MCF 10A (cell line): ENCODE data around the gene C11orf42. TPM values are rescaled to one million over a fixed set of nuclear protein-coding genes. Genes with fewer than 3 reads are reported as not detected.

Source experiments
- BruUV-seq: library from RNA; stranded (reverse); fragments of 400-500 nt; replicated peaks from 2 replicates; lab custom pipeline; 2021; lab: Mats Ljungman, UMichigan
- CTCF ChIA-PET: fragments of 300-600 bp; sonication (Branson Sonifier 250); formaldehyde crosslinking; extraction: SDS; loops from one replicate; lab custom pipeline; 2021; ENCODE audit warnings: antibody characterized with exemption, inconsistent platforms; lab: Yijun Ruan, JAX
- POLR2A ChIA-PET: fragments of 300-600, 350-650 bp; sonication (Branson Sonifier 250); formaldehyde crosslinking; extraction: SDS; loops from one replicate; lab custom pipeline; 2020; ENCODE audit warnings: antibody characterized with exemption, inconsistent platforms; lab: Yijun Ruan, JAX
- DNase-seq: peaks from one replicate; pipeline ENCODE4 v3.0.0-alpha.2; 2018; ENCODE audit not compliant: unreplicated experiment
- H3K27ac Mint-ChIP-seq: one replicate; pipeline ENCODE4 v1.8.0; 2022; ENCODE audit warnings: mild to moderate bottlenecking, low read depth, mixed read lengths; ENCODE audit not compliant: unreplicated experiment
- H3K27me3 Mint-ChIP-seq: one replicate; pipeline ENCODE4 v1.8.0; 2022; ENCODE audit warnings: mixed read lengths; ENCODE audit not compliant: insufficient read depth, unreplicated experiment
- H3K36me3 Mint-ChIP-seq: one replicate; pipeline ENCODE4 v1.8.0; 2022; ENCODE audit warnings: mild to moderate bottlenecking, moderate library complexity, mixed read lengths; ENCODE audit not compliant: insufficient read depth, unreplicated experiment
- H3K4me1 Mint-ChIP-seq: one replicate; pipeline ENCODE4 v1.8.0; 2022; ENCODE audit warnings: mixed read lengths; ENCODE audit not compliant: insufficient read depth, unreplicated experiment
- H3K4me3 Mint-ChIP-seq: one replicate; pipeline ENCODE4 v1.8.0; 2022; ENCODE audit warnings: mild to moderate bottlenecking, moderate library complexity, mixed read lengths; ENCODE audit not compliant: unreplicated experiment
- H3K9me3 Mint-ChIP-seq: one replicate; pipeline ENCODE4 v1.8.0; 2022; ENCODE audit warnings: mixed read lengths; ENCODE audit not compliant: unreplicated experiment
- intact Hi-C: fragments of 100-400 bp; cut with micrococcal nuclease; formaldehyde crosslinking; loops from 2 replicates; pipeline ENCODE4 v1.14.1; 2022
- total RNA-seq: library from RNA; stranded (reverse); gene quantifications from 2 replicates; pipeline ENCODE4 v1.2.3, GENCODE V29; 2022
- TF ChIP-seq, protein P1 (sequence below): fragments of 200-600 bp; IDR thresholded peaks from one replicate; pipeline ENCODE4 v1.8.0; 2022; ENCODE audit warnings: antibody characterized with exemption, mild to moderate bottlenecking; ENCODE audit not compliant: unreplicated experiment

The C11orf42 gene
- total RNA-seq, 1 experiment from 2014 or later: not detected

GRCh38 chr11:6199174-6199810 lies 6.1 kb upstream of the C11orf42 start, which contains the start of gene OR52W1:
TSS of gene OR52W1 (plus strand) at chr11:6199224. CDS start at chr11:6199224, 0 bp downstream.
- intact Hi-C loops: no loop called here
- Mint-ChIP-seq H3K4me1 (peaks cover 4% of the 10 kb centered on the region), H3K27ac (no peak within 1 kb of the TSS), H3K9me3 (no peaks in the 10 kb centered on the region), H3K4me3 (no peak within 1 kb of the TSS), H3K27me3 (no peaks in the 10 kb centered on the region), H3K36me3 (no peaks in the 10 kb centered on the region)
- ChIA-PET POLR2A (no interaction called here), CTCF (interaction anchor here (1.1 kb wide), 1 partner anchor 52 kb away, joined by 4 read pairs; no protein-coding TSS in a partner anchor)
- DNase-seq: no peak
- no TSS peak for BruUV-seq
- TF ChIP-seq, protein P1, sequence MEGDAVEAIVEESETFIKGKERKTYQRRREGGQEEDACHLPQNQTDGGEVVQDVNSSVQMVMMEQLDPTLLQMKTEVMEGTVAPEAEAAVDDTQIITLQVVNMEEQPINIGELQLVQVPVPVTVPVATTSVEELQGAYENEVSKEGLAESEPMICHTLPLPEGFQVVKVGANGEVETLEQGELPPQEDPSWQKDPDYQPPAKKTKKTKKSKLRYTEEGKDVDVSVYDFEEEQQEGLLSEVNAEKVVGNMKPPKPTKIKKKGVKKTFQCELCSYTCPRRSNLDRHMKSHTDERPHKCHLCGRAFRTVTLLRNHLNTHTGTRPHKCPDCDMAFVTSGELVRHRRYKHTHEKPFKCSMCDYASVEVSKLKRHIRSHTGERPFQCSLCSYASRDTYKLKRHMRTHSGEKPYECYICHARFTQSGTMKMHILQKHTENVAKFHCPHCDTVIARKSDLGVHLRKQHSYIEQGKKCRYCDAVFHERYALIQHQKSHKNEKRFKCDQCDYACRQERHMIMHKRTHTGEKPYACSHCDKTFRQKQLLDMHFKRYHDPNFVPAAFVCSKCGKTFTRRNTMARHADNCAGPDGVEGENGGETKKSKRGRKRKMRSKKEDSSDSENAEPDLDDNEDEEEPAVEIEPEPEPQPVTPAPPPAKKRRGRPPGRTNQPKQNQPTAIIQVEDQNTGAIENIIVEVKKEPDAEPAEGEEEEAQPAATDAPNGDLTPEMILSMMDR: no peak

GRCh38 chr11:6200975-6201374 lies 4.4 kb upstream of the C11orf42 start:
- peaks cover 8% of the 10 kb centered on the region for H3K4me1 Mint-ChIP-seq
- peak; percentile 45 for DNase-seq
- H3K9me3 Mint-ChIP-seq: no peaks in the 10 kb centered on the region
- TF ChIP-seq, protein P1: no peak
- no TSS peak for BruUV-seq
- POLR2A ChIA-PET: no interaction called here
- no peaks in the 10 kb centered on the region for H3K27me3 Mint-ChIP-seq
- H3K27ac Mint-ChIP-seq: no peak overlapping the region
- no peak overlapping the region for H3K4me3 Mint-ChIP-seq
- peaks cover under 1% of the 10 kb centered on the region for H3K36me3 Mint-ChIP-seq
- intact Hi-C loops: no loop called here
- CTCF ChIA-PET: interaction anchor here (0.6 to 0.7 kb wide), 2 partner anchors 206 to 1997 kb away, joined by 3 read pairs; no protein-coding TSS in a partner anchor

- H3K4me3 Mint-ChIP-seq: no peak overlapping the region
- no peak for DNase-seq
- H3K27me3 Mint-ChIP-seq: no peaks in the 10 kb centered on the region
- no TSS peak for BruUV-seq
- H3K4me1 Mint-ChIP-seq: peaks cover 8% of the 10 kb centered on the region
- H3K9me3 Mint-ChIP-seq: no peaks in the 10 kb centered on the region
- intact Hi-C loops: no loop called here
- TF ChIP-seq, protein P1: no peak
- POLR2A ChIA-PET: interaction anchor here (0.6 kb wide), 1 partner anchor 9 kb away, joined by 3 read pairs; no protein-coding TSS in a partner anchor
- H3K36me3 Mint-ChIP-seq: peaks cover 5% of the 10 kb centered on the region
- CTCF ChIA-PET: interaction anchor here (0.6 kb wide), 1 partner anchor 153 kb away, joined by 3 read pairs; no protein-coding TSS in a partner anchor
- H3K27ac Mint-ChIP-seq: no peak overlapping the region
Observed at GRCh38 chr11:6201481-6201880, 3.9 kb upstream of the C11orf42 start.

- no peaks in the 10 kb centered on the region for H3K9me3 Mint-ChIP-seq
- no TSS peak for BruUV-seq
- POLR2A ChIA-PET: interaction anchor here (0.7 kb wide), 2 partner anchors 14 to 912 kb away, joined by 3 to 4 read pairs; no protein-coding TSS in a partner anchor
Observed at GRCh38 chr11:6202041-6202440, 3.3 kb upstream of the C11orf42 start.

More at GRCh38 chr11:6202041-6202440, 3.3 kb upstream of the C11orf42 start:
- H3K36me3 Mint-ChIP-seq: peaks cover 5% of the 10 kb centered on the region
- intact Hi-C loops: no loop called here
- CTCF ChIA-PET: interaction anchor here (0.6 kb wide), 1 partner anchor 152 kb away, joined by 3 read pairs; no protein-coding TSS in a partner anchor
- H3K4me1 Mint-ChIP-seq: peaks cover 8% of the 10 kb centered on the region
- DNase-seq: no peak
- TF ChIP-seq, protein P1: no peak
- no peak overlapping the region for H3K4me3 Mint-ChIP-seq
- H3K27me3 Mint-ChIP-seq: no peaks in the 10 kb centered on the region
- H3K27ac Mint-ChIP-seq: peak overlapping the region; percentile 50
